ENCODE results near the gene CCDC92.
"Not testable (repeated sequence)": the region's sequence is repeated elsewhere in the genome, so short reads cannot be mapped to it uniquely, and the experiment has no call there.

CCDC92 gene

GRCh38 chr12:123936956-123937706 lies 35.5 kb downstream of the CCDC92 start:
- DNase-seq (ENCODE audit: low read depth in 2 of 2): no peak

- no peak for DNase-seq (ENCODE audit: low read depth in 2 of 2)
Observed at GRCh38 chr12:123936471-123936870, 36.2 kb downstream of the CCDC92 start.

- no peak for DNase-seq (ENCODE audit: low read depth in 2 of 2)
Observed at GRCh38 chr12:123935956-123936355, 36.7 kb downstream of the CCDC92 start.

- no peak for DNase-seq (ENCODE audit: low read depth in 2 of 2)
Observed at GRCh38 chr12:123934829-123935228, 37.8 kb downstream of the CCDC92 start.

GRCh38 chr12:123934016-123934620 lies 38.5 kb downstream of the CCDC92 start:
- DNase-seq (ENCODE audit: low read depth in 2 of 2): no peak

GRCh38 chr12:123933214-123933613 lies 39.4 kb downstream of the CCDC92 start:
- DNase-seq (ENCODE audit: low read depth in 2 of 2): no peak

GRCh38 chr12:123931686-123932321 lies 40.8 kb downstream of the CCDC92 start:
- DNase-seq (ENCODE audit: low read depth in 2 of 2): no peak

GRCh38 chr12:123929946-123930583 lies 42.6 kb downstream of the CCDC92 start:
- no peak for DNase-seq (ENCODE audit: low read depth in 2 of 2)

- no peak for DNase-seq (ENCODE audit: low read depth in 2 of 2)
Observed at GRCh38 chr12:123928897-123929296, 43.7 kb downstream of the CCDC92 start.

GRCh38 chr12:123928274-123928865 lies 44.3 kb downstream of the CCDC92 start:
- no peak for DNase-seq (ENCODE audit: low read depth in 2 of 2)

- no peak for DNase-seq (ENCODE audit: low read depth in 2 of 2)
Observed at GRCh38 chr12:123924539-123924938, 48.1 kb downstream of the CCDC92 start.

- DNase-seq (ENCODE audit: low read depth in 2 of 2): no peak
Observed at GRCh38 chr12:123923927-123924326, 48.7 kb downstream of the CCDC92 start.

- DNase-seq (ENCODE audit: low read depth in 2 of 2): no peak
Observed at GRCh38 chr12:123923038-123923437, 49.6 kb downstream of the CCDC92 start.

GRCh38 chr12:123919980-123920360 lies 52.7 kb downstream of the CCDC92 start:
- DNase-seq (ENCODE audit: low read depth in 2 of 2): no peak

- DNase-seq (ENCODE audit: low read depth in 2 of 2): no peak
Observed at GRCh38 chr12:123917337-123917850, 55.2 kb downstream of the CCDC92 start.

- DNase-seq (ENCODE audit: low read depth in 2 of 2): peak; percentile 34 to 37
Observed at GRCh38 chr12:123916729-123917128, 55.9 kb downstream of the CCDC92 start.

- DNase-seq (ENCODE audit: low read depth in 2 of 2): no peak
Observed at GRCh38 chr12:123914726-123915333, 57.8 kb downstream of the CCDC92 start.

- DNase-seq (ENCODE audit: low read depth in 2 of 2): no peak
Observed at GRCh38 chr12:123912415-123913380, 59.9 kb downstream of the CCDC92 start.

GRCh38 chr12:123911672-123912409 lies 60.8 kb downstream of the CCDC92 start:
- not testable (repeated sequence) for DNase-seq (ENCODE audit: low read depth in 2 of 2)
